ENCODE results near the gene LRRC34.

DNA sequence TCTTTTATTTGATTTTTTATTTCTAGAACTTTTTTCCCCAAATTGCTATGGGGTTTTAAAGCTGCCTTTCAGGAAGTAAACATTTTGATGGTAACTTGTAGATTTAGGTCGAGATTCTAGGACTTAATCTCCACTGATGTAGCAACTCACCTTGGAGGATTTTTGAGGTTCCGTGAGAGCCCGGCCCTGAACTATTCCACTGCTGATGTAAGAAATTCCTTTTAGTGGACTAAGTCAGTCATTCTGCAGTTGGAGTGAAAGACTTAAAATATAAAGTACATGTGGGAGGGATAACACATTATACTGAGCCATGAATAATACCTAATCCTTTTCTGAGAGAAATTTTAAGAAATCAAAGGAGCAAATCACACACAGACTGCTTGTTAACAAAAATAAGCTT lies 12.6 kb upstream of the LRRC34 start:
- no peak for TF ChIP-seq ELF4 (IDR thresholded peaks at IDR 0.05)
- no peak for TF ChIP-seq HDGF (IDR thresholded peaks at IDR 0.05; ENCODE audit: borderline replicate concordance)
- TF ChIP-seq LEF1 (IDR thresholded peaks at IDR 0.05; ENCODE audit: borderline replicate concordance) = no peak
- TF ChIP-seq, protein P1, sequence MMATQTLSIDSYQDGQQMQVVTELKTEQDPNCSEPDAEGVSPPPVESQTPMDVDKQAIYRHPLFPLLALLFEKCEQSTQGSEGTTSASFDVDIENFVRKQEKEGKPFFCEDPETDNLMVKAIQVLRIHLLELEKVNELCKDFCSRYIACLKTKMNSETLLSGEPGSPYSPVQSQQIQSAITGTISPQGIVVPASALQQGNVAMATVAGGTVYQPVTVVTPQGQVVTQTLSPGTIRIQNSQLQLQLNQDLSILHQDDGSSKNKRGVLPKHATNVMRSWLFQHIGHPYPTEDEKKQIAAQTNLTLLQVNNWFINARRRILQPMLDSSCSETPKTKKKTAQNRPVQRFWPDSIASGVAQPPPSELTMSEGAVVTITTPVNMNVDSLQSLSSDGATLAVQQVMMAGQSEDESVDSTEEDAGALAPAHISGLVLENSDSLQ (IDR thresholded peaks at IDR 0.05) = no peak
- TF ChIP-seq FOXM1 (IDR thresholded peaks at IDR 0.05; ENCODE audit: borderline replicate concordance) = no peak
- TF ChIP-seq BHLHE40 (IDR thresholded peaks at IDR 0.05; ENCODE audit: borderline replicate concordance) = no peak
- no peak for TF ChIP-seq TARDBP (IDR thresholded peaks at IDR 0.05)

Data from HEK293T (cell line).